Skeletal muscle satellite cell (primary cell): Measurements from ENCODE around the gene RNF14.

Experiments
- H3K27me3 ChIP-seq: 2 replicates; pipeline ENCODE4 v1.7.0; 2013; ENCODE audit warnings: low read length; ENCODE audit not compliant: control insufficient read depth, insufficient read depth
- H3K36me3 ChIP-seq: 2 replicates; pipeline ENCODE4 v1.7.0; 2013; ENCODE audit warnings: mild to moderate bottlenecking, control low read depth, low read length; ENCODE audit not compliant: insufficient read depth
- H3K4me1 ChIP-seq: 2 replicates; pipeline ENCODE4 v1.7.0; 2013; ENCODE audit warnings: low read length; ENCODE audit not compliant: control insufficient read depth, insufficient read depth
- H3K4me2 ChIP-seq: 2 replicates; pipeline ENCODE4 v1.7.0; 2013; ENCODE audit warnings: mild to moderate bottlenecking, low read length
- H3K4me3 ChIP-seq: 2 replicates; pipeline ENCODE4 v1.7.0; 2013; ENCODE audit warnings: low read length
- H3K9ac ChIP-seq: 2 replicates; pipeline ENCODE4 v1.7.0; 2013; ENCODE audit warnings: mild to moderate bottlenecking, low read depth, low read length, moderate library complexity
- H3K9me3 ChIP-seq: replicated peaks from 2 replicates; pipeline ENCODE4 v1.7.0; 2013; ENCODE audit warnings: mild to moderate bottlenecking, control low read depth, low read length

Gene RNF14

DNA sequence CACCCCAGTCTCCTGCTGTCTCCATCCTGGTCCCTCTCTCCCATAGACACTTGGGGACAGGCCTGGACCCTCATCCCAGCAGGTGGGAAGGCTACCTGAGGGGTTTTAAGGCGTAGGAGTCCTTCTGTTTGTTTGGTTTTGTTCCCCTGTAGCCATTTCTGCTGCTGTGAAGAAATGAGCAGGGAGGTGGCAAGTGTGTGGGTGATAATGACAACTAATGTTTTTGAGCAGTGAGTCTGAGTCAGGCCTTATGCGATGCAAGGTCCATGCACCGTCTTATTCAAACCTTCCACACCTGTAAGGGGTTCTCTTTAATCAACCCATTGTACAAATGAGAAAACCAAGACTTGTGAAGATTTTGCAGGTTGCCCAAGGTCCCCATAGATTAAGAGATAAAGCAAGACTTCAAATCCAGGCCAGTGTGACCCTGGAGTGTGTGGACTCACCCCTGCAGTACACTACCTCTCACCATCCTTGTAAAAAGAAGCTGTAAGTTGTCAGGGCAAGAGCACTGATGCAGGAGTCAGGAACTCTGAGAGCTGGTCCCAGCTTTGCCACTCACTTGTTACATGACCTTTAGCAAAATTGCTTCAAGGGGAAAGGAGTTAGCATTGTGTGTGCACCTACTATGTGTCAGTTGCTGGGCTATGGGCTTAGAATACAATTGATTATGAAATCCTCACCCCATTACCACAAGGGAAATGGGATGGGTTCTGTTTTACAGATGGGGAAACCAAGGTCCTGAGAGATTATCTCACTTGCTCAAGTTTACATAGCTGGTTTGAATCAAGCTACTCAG, 18.5 kb upstream of the RNF14 start:
- no peaks in the 10 kb centered on the region for H3K9me3 ChIP-seq
- no peak overlapping the region for H3K9ac ChIP-seq
- peaks cover 4% of the 10 kb centered on the region for H3K4me1 ChIP-seq
- no peaks in the 10 kb centered on the region for H3K36me3 ChIP-seq
- H3K4me3 ChIP-seq = no peak overlapping the region
- no peak overlapping the region for H3K4me2 ChIP-seq
- peaks cover 27% of the 10 kb centered on the region for H3K27me3 ChIP-seq

DNA sequence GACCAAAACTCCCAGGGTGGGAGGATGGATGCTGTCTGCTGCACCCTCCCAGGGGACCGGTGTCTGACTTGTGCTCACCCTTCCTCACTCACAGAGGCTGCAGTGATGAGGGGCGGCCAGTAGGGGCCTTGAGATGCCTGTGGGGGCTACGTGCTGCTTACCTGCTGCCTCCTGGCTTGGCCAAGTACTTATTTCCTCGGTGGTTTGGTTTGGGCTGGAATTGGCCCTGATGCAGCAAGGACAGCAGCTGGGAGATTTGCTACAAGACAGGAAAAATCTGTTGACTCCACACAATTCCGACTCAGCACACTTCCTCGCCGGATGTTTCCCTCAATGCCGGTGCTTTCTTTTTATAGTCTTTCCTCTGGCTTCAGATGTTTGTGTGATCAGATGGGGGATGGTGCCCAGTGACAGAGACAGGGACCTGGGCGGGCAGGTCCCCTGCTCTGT, 17.5 kb upstream of the RNF14 start:
- Histone ChIP-seq H3K27me3 (peaks cover 21% of the 10 kb centered on the region), H3K36me3 (no peaks in the 10 kb centered on the region), H3K9me3 (no peaks in the 10 kb centered on the region), H3K4me1 (no peaks in the 10 kb centered on the region), H3K9ac (no peak overlapping the region), H3K4me2 (no peak overlapping the region), H3K4me3 (no peak overlapping the region)

DNA sequence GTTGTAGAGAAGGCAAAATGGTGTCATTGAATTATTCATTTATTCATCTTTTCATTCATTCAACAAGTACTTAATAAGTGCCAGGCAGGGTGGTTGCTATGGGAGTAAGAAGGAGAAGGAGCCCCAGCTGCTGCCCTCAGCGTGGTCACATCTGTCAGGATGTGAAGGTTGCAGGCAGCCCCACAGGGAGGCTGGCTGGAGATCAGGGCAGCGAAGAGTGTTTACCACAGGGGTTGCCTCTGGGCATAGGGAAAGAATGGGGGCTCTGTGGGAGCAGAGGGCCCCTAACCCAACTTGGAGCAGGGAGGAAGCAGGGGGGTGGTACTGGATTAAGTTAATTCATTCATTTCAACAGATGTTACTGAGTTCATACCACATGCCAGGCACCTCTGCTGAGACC, 16.9 kb upstream of the RNF14 start:
- Histone ChIP-seq H3K27me3 (peaks cover 21% of the 10 kb centered on the region), H3K9ac (no peak overlapping the region), H3K9me3 (no peaks in the 10 kb centered on the region), H3K36me3 (no peaks in the 10 kb centered on the region), H3K4me2 (no peak overlapping the region), H3K4me3 (no peak overlapping the region), H3K4me1 (no peaks in the 10 kb centered on the region)

DNA sequence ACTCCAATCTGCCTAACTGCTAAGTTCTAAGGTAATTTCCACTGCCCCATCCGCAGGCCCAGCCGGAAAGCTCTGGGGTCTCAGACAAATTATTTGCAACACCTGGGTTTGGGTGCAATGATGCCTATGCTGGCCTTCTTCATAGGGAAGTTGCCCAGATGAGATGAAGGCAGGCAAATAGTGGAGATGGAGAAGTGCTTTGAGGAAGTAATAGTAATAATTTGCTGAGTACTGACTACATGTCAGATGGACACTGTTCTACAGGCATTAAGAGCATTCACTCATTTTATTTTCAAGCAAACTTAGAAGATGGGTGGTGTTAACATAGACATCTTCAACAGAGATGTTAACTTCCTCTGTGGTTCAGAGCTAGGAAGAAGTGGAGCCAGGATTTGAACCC, 14.7 kb upstream of the RNF14 start:
- H3K27me3 ChIP-seq = peaks cover 17% of the 10 kb centered on the region
- H3K9me3 ChIP-seq = no peaks in the 10 kb centered on the region
- no peak overlapping the region for H3K4me3 ChIP-seq
- H3K4me1 ChIP-seq = no peaks in the 10 kb centered on the region
- H3K4me2 ChIP-seq = no peak overlapping the region
- H3K9ac ChIP-seq = no peak overlapping the region
- no peaks in the 10 kb centered on the region for H3K36me3 ChIP-seq

DNA sequence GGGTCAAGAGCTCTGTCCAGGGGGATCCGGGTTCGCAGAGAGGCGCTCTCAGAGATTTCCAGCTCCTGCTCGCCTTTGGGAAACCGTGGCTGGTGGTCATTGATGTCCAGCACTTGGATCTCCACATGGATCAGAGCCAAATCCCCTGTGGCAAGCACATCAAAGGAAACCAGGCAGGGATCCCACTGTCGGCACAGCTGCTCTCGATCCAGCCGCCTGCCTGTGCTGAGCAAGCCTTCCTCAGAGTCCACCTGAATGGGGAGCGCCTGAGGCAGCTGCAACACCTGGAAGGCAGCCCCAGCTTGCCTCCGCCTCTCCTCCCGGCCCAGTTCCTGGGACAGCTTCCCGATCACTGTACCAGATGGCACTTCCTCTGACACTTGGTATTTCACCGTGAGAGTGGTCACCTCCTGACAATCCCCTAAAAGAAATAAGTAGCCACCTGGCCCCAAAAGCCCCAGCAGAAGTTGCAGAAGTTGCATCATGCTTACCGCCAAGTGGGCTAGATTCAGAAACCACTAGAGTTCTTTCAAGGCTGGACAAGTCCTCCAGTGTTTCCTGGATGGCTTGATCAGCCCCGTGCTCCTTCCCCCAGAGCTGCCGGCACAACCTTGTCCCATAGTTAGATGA, 11.4 kb upstream of the RNF14 start:
- Histone ChIP-seq H3K4me2 (no peak overlapping the region), H3K4me3 (no peak overlapping the region), H3K9ac (no peak overlapping the region), H3K27me3 (peaks cover 9% of the 10 kb centered on the region), H3K9me3 (no peaks in the 10 kb centered on the region), H3K36me3 (no peaks in the 10 kb centered on the region), H3K4me1 (peaks cover 3% of the 10 kb centered on the region)

DNA sequence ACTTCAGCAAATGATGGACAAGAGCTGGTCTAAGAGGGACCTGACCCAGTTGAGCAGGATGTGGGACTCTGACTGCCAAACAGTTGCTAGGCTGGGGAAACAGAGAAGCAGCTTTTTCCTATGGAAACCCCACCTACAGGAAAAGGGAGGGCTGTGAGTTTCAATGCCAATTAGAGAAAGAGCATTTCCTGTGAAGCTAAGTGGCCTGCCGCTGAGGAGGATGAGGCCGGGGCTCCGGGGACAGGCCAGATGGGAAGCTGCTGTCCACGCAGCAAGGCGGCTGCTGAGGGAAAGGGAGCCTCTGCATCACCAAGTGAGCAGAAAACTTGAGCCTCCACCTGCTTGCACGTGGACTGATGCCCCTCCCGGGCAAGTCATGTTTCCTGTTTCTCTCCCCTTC, 10.8 kb upstream of the RNF14 start, which contains the start of gene PCDH12:
PCDH12 (minus strand) TSS at position 90 of the 400 bp plus-strand sequence. CDS start 351 bp downstream, outside the sequence.
- H3K9me3 ChIP-seq = no peaks in the 10 kb centered on the region
- H3K27me3 ChIP-seq = peaks cover 5% of the 10 kb centered on the region
- H3K36me3 ChIP-seq = no peaks in the 10 kb centered on the region
- H3K9ac ChIP-seq = no peak within 1 kb of the TSS
- H3K4me3 ChIP-seq = no peak within 1 kb of the TSS
- no peak within 1 kb of the TSS for H3K4me2 ChIP-seq
- peaks cover 3% of the 10 kb centered on the region for H3K4me1 ChIP-seq

DNA sequence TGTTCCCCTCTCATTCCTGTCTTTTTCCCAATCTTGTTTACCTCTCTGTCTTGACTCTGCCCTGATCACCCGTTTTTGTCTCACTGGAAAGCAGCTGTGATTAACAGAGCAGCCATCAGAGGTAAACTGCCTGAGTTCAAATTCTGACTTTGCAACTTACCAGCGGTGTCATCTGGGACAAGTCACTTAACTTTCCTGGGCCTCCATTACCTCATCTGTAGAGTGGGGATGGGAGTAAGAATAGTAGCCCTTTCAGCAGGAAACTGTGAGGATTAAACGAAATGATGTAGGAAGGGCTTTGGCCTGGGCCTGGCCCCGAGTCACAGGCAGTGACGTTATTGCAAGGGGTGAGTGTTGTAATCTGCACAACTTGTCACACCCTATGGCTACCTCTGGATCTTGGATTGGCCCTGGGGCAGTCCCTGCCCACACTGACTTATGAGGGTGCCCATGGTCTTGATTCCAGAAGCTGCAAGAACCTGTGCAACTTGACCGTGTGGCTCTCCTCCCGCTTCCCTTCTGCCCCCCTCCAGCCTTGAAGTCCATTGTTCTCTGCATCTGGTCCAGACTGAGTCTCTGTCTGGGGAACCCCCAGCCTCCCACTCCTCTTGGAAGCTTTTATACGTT, 10.2 kb upstream of the RNF14 start:
- H3K36me3 ChIP-seq = no peaks in the 10 kb centered on the region
- H3K27me3 ChIP-seq = no peaks in the 10 kb centered on the region
- H3K4me2 ChIP-seq = no peak overlapping the region
- no peak overlapping the region for H3K9ac ChIP-seq
- no peaks in the 10 kb centered on the region for H3K9me3 ChIP-seq
- H3K4me3 ChIP-seq = no peak overlapping the region
- H3K4me1 ChIP-seq = peaks cover 3% of the 10 kb centered on the region

DNA sequence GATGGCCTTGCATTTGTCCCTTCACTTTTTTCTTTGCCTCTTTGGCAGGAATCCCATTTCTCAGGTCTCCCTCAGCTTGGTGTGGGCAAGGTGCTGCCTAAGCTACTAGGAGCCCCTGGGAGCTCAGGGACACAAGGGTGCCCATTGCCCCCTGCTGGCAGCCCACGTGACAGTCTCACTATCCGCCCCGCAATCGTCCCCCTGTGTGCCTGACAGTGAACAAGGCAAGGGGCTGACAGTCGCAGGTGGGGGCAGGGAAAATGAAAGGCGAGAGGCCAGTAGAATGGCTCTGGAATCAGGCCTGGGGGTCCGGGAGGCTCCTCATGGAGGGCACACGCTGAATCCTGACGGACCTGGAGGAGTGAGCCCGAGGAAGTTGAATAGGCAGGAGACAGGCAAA, 8.9 kb upstream of the RNF14 start:
- Histone ChIP-seq H3K4me1 (peaks cover 8% of the 10 kb centered on the region), H3K4me2 (no peak overlapping the region), H3K9ac (no peak overlapping the region), H3K4me3 (no peak overlapping the region), H3K9me3 (no peaks in the 10 kb centered on the region), H3K27me3 (no peaks in the 10 kb centered on the region), H3K36me3 (no peaks in the 10 kb centered on the region)

DNA sequence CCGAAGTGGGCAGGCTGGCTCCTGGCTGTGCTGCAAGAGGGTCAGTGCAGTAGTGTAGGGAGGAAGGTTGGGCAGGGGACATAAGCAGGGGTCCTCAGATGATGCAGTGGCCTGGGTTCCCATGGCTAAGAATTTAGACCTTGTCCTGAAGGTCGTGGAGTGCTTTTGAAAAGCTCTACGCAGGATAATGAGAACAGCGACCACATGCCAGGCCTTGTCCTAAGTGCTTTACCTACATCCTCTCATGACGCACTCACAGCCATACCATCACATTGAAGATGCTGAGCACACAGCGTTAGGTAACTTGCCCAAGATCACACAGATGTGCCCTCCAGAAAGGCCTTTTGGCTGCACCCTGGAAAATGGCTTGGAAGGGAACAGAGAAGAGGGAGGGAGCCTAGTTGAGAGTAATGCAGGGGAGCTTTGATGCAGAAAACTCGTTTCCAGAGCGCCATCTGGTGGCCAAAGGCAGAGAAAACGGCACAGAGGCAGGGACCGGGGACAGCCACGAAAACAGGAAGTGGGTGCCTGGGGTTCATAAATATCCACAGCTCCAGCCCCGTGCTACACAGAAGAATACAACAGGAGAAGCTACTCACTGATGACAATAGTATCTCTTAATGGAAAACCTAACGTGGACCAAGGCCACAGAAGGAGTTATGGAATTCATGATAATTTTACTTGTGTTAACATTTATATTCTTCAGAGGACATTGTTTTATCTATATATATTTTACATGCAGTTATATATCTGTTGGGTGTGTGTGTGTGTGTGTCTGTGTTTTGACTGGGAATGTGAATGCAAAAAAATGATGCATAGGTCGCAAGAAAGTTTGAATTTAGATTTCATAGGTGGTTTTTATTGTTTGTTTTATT, 8.2 kb upstream of the RNF14 start:
- peak overlapping the region; percentile 55 for H3K9ac ChIP-seq

DNA sequence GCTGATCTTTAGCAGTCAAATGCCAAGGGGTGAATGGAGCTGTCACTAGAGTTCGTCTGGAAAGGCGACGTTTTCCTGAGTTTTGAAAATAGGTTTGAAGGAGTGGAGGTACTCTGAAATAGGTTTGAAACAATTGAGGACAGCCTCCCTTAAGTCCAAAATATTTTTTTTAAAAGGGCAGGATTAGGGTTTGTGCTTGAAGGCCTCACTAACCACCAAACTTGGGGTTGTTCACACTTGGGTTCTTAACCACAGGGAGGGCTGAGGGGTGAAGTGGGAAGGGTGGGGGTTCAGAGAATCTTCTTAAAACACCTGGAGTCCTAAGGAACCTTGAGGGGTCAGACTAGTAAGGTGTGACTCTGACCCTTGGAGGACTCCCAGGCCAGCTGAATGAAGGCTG, 7.4 kb upstream of the RNF14 start:
- no peak overlapping the region for H3K4me2 ChIP-seq
- H3K9ac ChIP-seq = peak overlapping the region; percentile 55
- H3K36me3 ChIP-seq = no peaks in the 10 kb centered on the region
- peaks cover 13% of the 10 kb centered on the region for H3K4me1 ChIP-seq
- no peaks in the 10 kb centered on the region for H3K9me3 ChIP-seq
- no peak overlapping the region for H3K4me3 ChIP-seq
- H3K27me3 ChIP-seq = no peaks in the 10 kb centered on the region

More for the DNA sequence above, 8.2 kb upstream of the RNF14 start:
- Histone ChIP-seq H3K36me3 (no peaks in the 10 kb centered on the region), H3K4me1 (peaks cover 13% of the 10 kb centered on the region), H3K27me3 (no peaks in the 10 kb centered on the region), H3K4me3 (peak overlapping the region; percentile 35), H3K4me2 (peak overlapping the region; percentile 63), H3K9me3 (no peaks in the 10 kb centered on the region)

DNA sequence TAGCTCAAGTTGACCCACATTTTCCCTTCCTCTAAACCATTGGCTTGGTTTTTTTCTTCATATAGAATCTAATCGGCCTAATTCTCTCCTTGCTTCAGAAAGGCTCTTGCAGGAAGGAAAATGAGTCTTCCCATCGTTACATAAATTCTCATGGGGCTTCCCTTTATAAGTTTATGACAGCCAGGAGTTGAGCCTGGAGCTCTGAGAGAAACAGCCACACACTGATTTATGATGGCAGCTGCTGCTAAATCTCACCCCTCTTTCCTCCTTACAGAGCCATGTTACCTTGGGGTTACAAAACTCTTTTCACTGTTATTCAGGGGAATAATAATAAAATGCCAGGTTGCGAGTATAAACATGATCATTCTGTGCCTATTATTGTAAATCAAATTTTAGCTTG, 5.2 kb upstream of the RNF14 start:
- no peak overlapping the region for H3K4me3 ChIP-seq
- no peaks in the 10 kb centered on the region for H3K36me3 ChIP-seq
- H3K4me2 ChIP-seq = no peak overlapping the region
- no peaks in the 10 kb centered on the region for H3K9me3 ChIP-seq
- H3K4me1 ChIP-seq = peaks cover 18% of the 10 kb centered on the region
- no peak overlapping the region for H3K9ac ChIP-seq
- H3K27me3 ChIP-seq = no peaks in the 10 kb centered on the region
